CD8-positive, alpha-beta memory T cell (primary cell): ENCODE data around the gene RNU7-1. TPM values are rescaled to one million over a fixed set of nuclear protein-coding genes. Genes with fewer than 3 reads are reported as not detected.
A peak's percentile ranks its signal among the peaks of the same experiment; 100 is the strongest.

Source experiments
- CTCF ChIA-PET: fragments of 350-600 bp; sonication (Branson Sonifier 250); formaldehyde crosslinking; loops from one replicate; lab custom pipeline; 2021; ENCODE audit warnings: antibody characterized with exemption; lab: Charles Lee
- POLR2A ChIA-PET: fragments of 350-600 bp; sonication (Branson Sonifier 250); formaldehyde crosslinking; loops from one replicate; lab custom pipeline; 2021; ENCODE audit warnings: antibody characterized with exemption; lab: Charles Lee
- DNase-seq, 5 donors: peaks; one replicate each; pipeline versions ENCODE4 v3.0.0 to v3.0.0-alpha.2; 2020 to 2022; ENCODE audit warnings: mixed read lengths in 1 of 5
- H3K27ac ChIP-seq: one replicate; pipeline ENCODE4 v1.7.0; 2013; ENCODE audit warnings: low read depth, mild to moderate bottlenecking, low read length, moderate library complexity
- H3K27me3 ChIP-seq: 2 replicates; pipeline ENCODE4 v1.7.0; 2013; ENCODE audit warnings: low read length, mild to moderate bottlenecking; ENCODE audit not compliant: insufficient read depth, poor library complexity, severe bottlenecking
- H3K36me3 ChIP-seq: 2 replicates; pipeline ENCODE4 v1.7.0; 2013; ENCODE audit warnings: mild to moderate bottlenecking, low read length, moderate library complexity; ENCODE audit not compliant: insufficient read depth
- H3K4me1 ChIP-seq: 2 replicates; pipeline ENCODE4 v1.7.0; 2013; ENCODE audit warnings: mild to moderate bottlenecking, low read length, moderate library complexity; ENCODE audit not compliant: insufficient read depth
- H3K4me3 ChIP-seq: 2 replicates; pipeline ENCODE4 v1.7.0; 2013; ENCODE audit warnings: mild to moderate bottlenecking, low read length
- H3K9me3 ChIP-seq: 2 replicates; pipeline ENCODE4 v1.7.0; 2013; ENCODE audit warnings: mild to moderate bottlenecking, low read length
- H3K27ac Mint-ChIP-seq, 8 donors: one replicate each; pipeline ENCODE4 v1.8.0; 2020 to 2021; ENCODE audit warnings: mixed read lengths in 8 of 8, mild to moderate bottlenecking in 6 of 8, inconsistent platforms in 3 of 8, moderate library complexity in 3 of 8
- H3K27me3 Mint-ChIP-seq, 2 donors: one replicate each; pipeline ENCODE4 v1.8.0; 2020 to 2021; ENCODE audit warnings: mixed read lengths in 2 of 2, mild to moderate bottlenecking in 1 of 2, moderate library complexity in 1 of 2
- H3K36me3 Mint-ChIP-seq, 3 donors: one replicate each; pipeline ENCODE4 v1.8.0; 2020 to 2021; ENCODE audit warnings: mixed read lengths in 3 of 3, inconsistent platforms in 1 of 3, mild to moderate bottlenecking in 1 of 3
- H3K4me1 Mint-ChIP-seq, 3 donors: one replicate each; pipeline ENCODE4 v1.8.0; 2020 to 2021; ENCODE audit warnings: mixed read lengths in 3 of 3, inconsistent platforms in 1 of 3, mild to moderate bottlenecking in 1 of 3
- H3K4me3 Mint-ChIP-seq, 7 donors: one replicate each; pipeline ENCODE4 v1.8.0; 2020 to 2021; ENCODE audit warnings: mixed read lengths in 7 of 7, mild to moderate bottlenecking in 6 of 7, moderate library complexity in 4 of 7, inconsistent platforms in 2 of 7
- H3K9me3 Mint-ChIP-seq, 5 donors: one replicate each; pipeline ENCODE4 v1.8.0; 2020 to 2022; ENCODE audit warnings: mixed read lengths in 5 of 5, mild to moderate bottlenecking in 3 of 5, moderate library complexity in 2 of 5, inconsistent platforms in 1 of 5
- polyA plus RNA-seq: library from polyadenylated mRNA; unstranded; fragments of 300-500 nt; fragmentation: Illumina TruSeq; gene quantifications from one replicate; pipeline ENCODE4 v1.2.3, GENCODE V29; 2021
- total RNA-seq, 2 experiments: library from RNA; stranded (reverse); gene quantifications; one replicate each; pipeline ENCODE4 v1.2.3, GENCODE V29; 2021

RNU7-1 gene
- total and polyA plus RNA-seq, 3 experiments from 2014 or later, result not detected

GRCh38 chr12:6960593-6961277 is 17.1 kb downstream of the RNU7-1 start:
- Mint-ChIP-seq H3K36me3 (peaks cover 11 to 57% (median 16%) of the 10 kb centered on the region in 3 donors), H3K4me3 (peak overlapping the region; percentile 80 to 92 (median 85)), H3K4me1 (peaks cover 67 to 85% (median 77%) of the 10 kb centered on the region in 3 donors), H3K9me3 (no peaks in the 10 kb centered on the region), H3K27ac (peak overlapping the region; percentile 94 to 100 (median 98)), H3K27me3 (no peaks in the 10 kb centered on the region)
- CTCF ChIA-PET, result interaction anchor here (1.2 to 13.3 kb wide), 9 partner anchors 9 to 93 kb away, joined by 3 to 815 read pairs (median 8); partner anchors contain the start of genes ATN1, C12orf57, PTPN6 and RNU7-1
- Histone ChIP-seq H3K27ac (peak overlapping the region; percentile 86), H3K4me3 (peak overlapping the region; percentile 4), H3K27me3 (no peaks in the 10 kb centered on the region), H3K9me3 (no peaks in the 10 kb centered on the region), H3K4me1 (peaks cover 84% of the 10 kb centered on the region), H3K36me3 (peaks cover 45% of the 10 kb centered on the region)
- POLR2A ChIA-PET, result interaction anchor here (0.7 to 13.3 kb wide), 11 partner anchors 13 to 96 kb away, joined by 3 to 481 read pairs (median 6); partner anchors contain the start of genes C12orf57, LPCAT3, PTPN6 and RNU7-1
- peak in 2 of 5 donors; percentile 53 to 64 for DNase-seq

GRCh38 chr12:6961278-6961694 is 17.7 kb downstream of the RNU7-1 start:
- CTCF ChIA-PET, result interaction anchor here (1.2 to 13.3 kb wide), 8 partner anchors 8 to 94 kb away, joined by 3 to 815 read pairs (median 15); partner anchors contain the start of genes ATN1, C12orf57, PTPN6 and RNU7-1
- Mint-ChIP-seq H3K9me3 (no peaks in the 10 kb centered on the region), H3K4me1 (peaks cover 61 to 80% (median 74%) of the 10 kb centered on the region in 3 donors), H3K4me3 (peak overlapping the region; percentile 80 to 92 (median 85)), H3K36me3 (peaks cover 11 to 57% (median 19%) of the 10 kb centered on the region in 3 donors), H3K27me3 (no peaks in the 10 kb centered on the region), H3K27ac (peak overlapping the region; percentile 94 to 100 (median 98))
- POLR2A ChIA-PET, result interaction anchor here (0.7 to 13.3 kb wide), 12 partner anchors 14 to 97 kb away, joined by 3 to 481 read pairs (median 6); partner anchors contain the start of genes C12orf57, LPCAT3, PTPN6 and RNU7-1
- Histone ChIP-seq H3K36me3 (peaks cover 50% of the 10 kb centered on the region), H3K9me3 (no peaks in the 10 kb centered on the region), H3K4me1 (peaks cover 78% of the 10 kb centered on the region), H3K27me3 (no peaks in the 10 kb centered on the region), H3K4me3 (peak overlapping the region; percentile 4), H3K27ac (peak overlapping the region; percentile 86)
- peak; percentile 82 to 95 (median 88) for DNase-seq

- Histone ChIP-seq H3K4me1 (peaks cover 73% of the 10 kb centered on the region), H3K27ac (peak overlapping the region; percentile 86), H3K9me3 (no peaks in the 10 kb centered on the region), H3K27me3 (no peaks in the 10 kb centered on the region), H3K4me3 (peak overlapping the region; percentile 4), H3K36me3 (peaks cover 49% of the 10 kb centered on the region)
- no peaks in the 10 kb centered on the region for H3K9me3 Mint-ChIP-seq
- peaks cover 58 to 75% (median 71%) of the 10 kb centered on the region in 3 donors for H3K4me1 Mint-ChIP-seq
- peak in 2 of 5 donors; percentile 41 to 55 for DNase-seq
- H3K4me3 Mint-ChIP-seq, result peak overlapping the region; percentile 80 to 92 (median 85)
- H3K27me3 Mint-ChIP-seq, result no peaks in the 10 kb centered on the region
- ChIA-PET POLR2A (interaction anchor here (0.7 to 13.3 kb wide), 13 partner anchors 14 to 92 kb away, joined by 3 to 481 read pairs (median 4); partner anchors contain the start of genes C12orf57, LPCAT3, PTPN6 and RNU7-1), CTCF (interaction anchor here (1.2 to 13.3 kb wide), 8 partner anchors 8 to 94 kb away, joined by 3 to 815 read pairs (median 15); partner anchors contain the start of genes ATN1, C12orf57, PTPN6 and RNU7-1)
- H3K27ac Mint-ChIP-seq, result peak overlapping the region; percentile 94 to 100 (median 98)
- H3K36me3 Mint-ChIP-seq, result peaks cover 10 to 56% (median 21%) of the 10 kb centered on the region in 3 donors
Measured at GRCh38 chr12:6961695-6962284, 18.2 kb downstream of the RNU7-1 start.

- Histone ChIP-seq H3K27ac (peak overlapping the region; percentile 86), H3K36me3 (peaks cover 47% of the 10 kb centered on the region), H3K4me3 (peak overlapping the region; percentile 4), H3K4me1 (peaks cover 67% of the 10 kb centered on the region), H3K27me3 (no peaks in the 10 kb centered on the region), H3K9me3 (no peaks in the 10 kb centered on the region)
- DNase-seq, result peak in 1 of 5 donors; percentile 43
- H3K36me3 Mint-ChIP-seq, result peaks cover 5 to 57% (median 21%) of the 10 kb centered on the region in 3 donors
- H3K4me3 Mint-ChIP-seq, result peak overlapping the region; percentile 79 to 92 (median 83)
- CTCF ChIA-PET, result interaction anchor here (0.6 to 13.3 kb wide), 7 partner anchors 15 to 95 kb away, joined by 3 to 815 read pairs (median 22); partner anchors contain the start of genes ATN1, C12orf57, PTPN6 and RNU7-1
- no peaks in the 10 kb centered on the region for H3K27me3 Mint-ChIP-seq
- no peaks in the 10 kb centered on the region for H3K9me3 Mint-ChIP-seq
- POLR2A ChIA-PET, result interaction anchor here (0.7 to 13.3 kb wide), 5 partner anchors 15 to 90 kb away, joined by 3 to 481 read pairs (median 4); partner anchors contain the start of genes C12orf57, PTPN6, RNU7-1 and SPSB2
- H3K27ac Mint-ChIP-seq, result peak overlapping the region; percentile 94 to 100 (median 98)
- H3K4me1 Mint-ChIP-seq, result peaks cover 51 to 68% (median 65%) of the 10 kb centered on the region in 3 donors
Measured at GRCh38 chr12:6962285-6963015, 18.8 kb downstream of the RNU7-1 start.

- H3K36me3 ChIP-seq, result peaks cover 47% of the 10 kb centered on the region
- ChIA-PET CTCF (interaction anchor here (0.6 to 13.3 kb wide), 8 partner anchors 21 to 94 kb away, joined by 3 to 815 read pairs (median 12); partner anchors contain the start of genes ATN1, C12orf57, ENO2 and PTPN6), POLR2A (interaction anchor here (0.8 to 13.3 kb wide), 5 partner anchors 15 to 111 kb away, joined by 3 to 481 read pairs (median 5); partner anchors contain the start of genes C12orf57, ENO2, PTPN6 and RNU7-1)
- H3K4me1 ChIP-seq, result peaks cover 60% of the 10 kb centered on the region
- H3K36me3 Mint-ChIP-seq, result peaks cover 5 to 58% (median 19%) of the 10 kb centered on the region in 3 donors
- no peaks in the 10 kb centered on the region for H3K9me3 Mint-ChIP-seq
- H3K4me3 Mint-ChIP-seq, result no peak overlapping the region
- peak overlapping the region in 5 of 8 donors; percentile 33 to 100 (median 83) for H3K27ac Mint-ChIP-seq
- H3K4me3 ChIP-seq, result no peak overlapping the region
- no peak overlapping the region for H3K27ac ChIP-seq
- H3K27me3 ChIP-seq, result no peaks in the 10 kb centered on the region
- peak in 1 of 5 donors; percentile 51 for DNase-seq
- H3K4me1 Mint-ChIP-seq, result peaks cover 44 to 61% (median 58%) of the 10 kb centered on the region in 3 donors
- H3K9me3 ChIP-seq, result no peaks in the 10 kb centered on the region
- H3K27me3 Mint-ChIP-seq, result no peaks in the 10 kb centered on the region
Measured at GRCh38 chr12:6963016-6963731, 19.6 kb downstream of the RNU7-1 start.

- peaks cover 43 to 60% (median 58%) of the 10 kb centered on the region in 3 donors for H3K4me1 Mint-ChIP-seq
- peak overlapping the region; percentile 72 to 98 (median 88) for H3K27ac Mint-ChIP-seq
- Histone ChIP-seq H3K4me3 (no peak overlapping the region), H3K27ac (no peak overlapping the region), H3K27me3 (no peaks in the 10 kb centered on the region), H3K9me3 (no peaks in the 10 kb centered on the region), H3K4me1 (peaks cover 59% of the 10 kb centered on the region), H3K36me3 (peaks cover 46% of the 10 kb centered on the region)
- peaks cover 4 to 58% (median 15%) of the 10 kb centered on the region in 3 donors for H3K36me3 Mint-ChIP-seq
- DNase-seq, result peak in 1 of 5 donors; percentile 49
- CTCF ChIA-PET, result interaction anchor here (0.8 to 13.3 kb wide), 10 partner anchors 8 to 147 kb away, joined by 3 to 815 read pairs (median 10); partner anchors contain the start of genes ATN1, C12orf57, CDCA3 and ENO2
- no peaks in the 10 kb centered on the region for H3K9me3 Mint-ChIP-seq
- POLR2A ChIA-PET, result interaction anchor here (0.8 to 13.3 kb wide), 4 partner anchors 8 to 112 kb away, joined by 3 to 481 read pairs (median 5); partner anchors contain the start of genes C12orf57, ENO2, PTPN6 and RNU7-1
- H3K4me3 Mint-ChIP-seq, result no peak overlapping the region
- no peaks in the 10 kb centered on the region for H3K27me3 Mint-ChIP-seq
Measured at GRCh38 chr12:6963791-6964413, 20.3 kb downstream of the RNU7-1 start.
